ENCODE data around the gene RTP5. TPM values are rescaled to one million over a fixed set of nuclear protein-coding genes. Genes with fewer than 3 reads are reported as not detected.
A peak's percentile ranks its signal among the peaks of the same experiment; 100 is the strongest.

Gene RTP5
- total and polyA plus RNA-seq, 11 donors = not detected

DNA sequence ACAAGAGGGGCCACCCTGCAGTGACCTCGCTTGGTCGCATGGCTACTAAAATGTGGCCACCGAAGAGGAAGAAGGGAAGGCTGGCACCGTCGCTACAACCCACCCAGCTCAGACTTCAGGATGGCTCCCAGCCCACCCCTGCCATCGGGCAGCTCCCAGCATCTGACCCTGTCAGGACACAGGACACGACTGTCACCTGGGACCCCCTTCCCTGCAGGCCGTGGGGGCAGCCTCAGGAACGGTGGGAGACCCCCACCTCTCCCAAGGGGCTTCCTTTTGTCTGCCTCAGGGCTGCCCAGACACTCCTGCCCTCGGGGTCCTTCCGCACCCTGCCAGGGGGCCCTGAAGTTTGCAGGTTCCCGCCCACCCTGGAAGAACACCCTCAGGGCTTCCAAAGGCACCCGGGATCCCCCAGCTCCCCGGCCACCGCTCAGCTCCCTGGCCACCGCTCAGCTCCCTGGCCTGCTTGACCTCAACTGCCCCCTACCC lies 7.7 kb downstream of the RTP5 start:
- ATAC-seq (no peak), DNase-seq (peak in 1 of 5 donors; percentile 57)
- Histone ChIP-seq H3K27ac (no peak overlapping the region), H3K36me3 (no peaks in the 10 kb centered on the region), H3K4me1 (peaks cover 0 to 18% (median 8%) of the 10 kb centered on the region in 12 donors), H3K9me3 (peaks cover 0 to 8% (median 0%) of the 10 kb centered on the region in 12 donors), H3K27me3 (no peaks in the 10 kb centered on the region), H3K4me3 (no peak overlapping the region)
- WGBS, 4 donors = 67 to 78% (median 72%) methylated on average over 11 to 16 of the region's 16 CpGs
- intact Hi-C loops (cut with DNase I) = loop anchor here in 8 of 10 donors (5.0 to 10.0 kb wide), 5 partner anchors 140 to 172 kb away; partner anchors contain the start of genes D2HGDH (in 2 of the 8) and ING5 (in 1 of the 8)
- no peak for TF ChIP-seq POLR2A (IDR thresholded peaks at IDR 0.05)
- TF ChIP-seq, protein P1, sequence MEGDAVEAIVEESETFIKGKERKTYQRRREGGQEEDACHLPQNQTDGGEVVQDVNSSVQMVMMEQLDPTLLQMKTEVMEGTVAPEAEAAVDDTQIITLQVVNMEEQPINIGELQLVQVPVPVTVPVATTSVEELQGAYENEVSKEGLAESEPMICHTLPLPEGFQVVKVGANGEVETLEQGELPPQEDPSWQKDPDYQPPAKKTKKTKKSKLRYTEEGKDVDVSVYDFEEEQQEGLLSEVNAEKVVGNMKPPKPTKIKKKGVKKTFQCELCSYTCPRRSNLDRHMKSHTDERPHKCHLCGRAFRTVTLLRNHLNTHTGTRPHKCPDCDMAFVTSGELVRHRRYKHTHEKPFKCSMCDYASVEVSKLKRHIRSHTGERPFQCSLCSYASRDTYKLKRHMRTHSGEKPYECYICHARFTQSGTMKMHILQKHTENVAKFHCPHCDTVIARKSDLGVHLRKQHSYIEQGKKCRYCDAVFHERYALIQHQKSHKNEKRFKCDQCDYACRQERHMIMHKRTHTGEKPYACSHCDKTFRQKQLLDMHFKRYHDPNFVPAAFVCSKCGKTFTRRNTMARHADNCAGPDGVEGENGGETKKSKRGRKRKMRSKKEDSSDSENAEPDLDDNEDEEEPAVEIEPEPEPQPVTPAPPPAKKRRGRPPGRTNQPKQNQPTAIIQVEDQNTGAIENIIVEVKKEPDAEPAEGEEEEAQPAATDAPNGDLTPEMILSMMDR (IDR thresholded peaks at IDR 0.05) = no peak

DNA sequence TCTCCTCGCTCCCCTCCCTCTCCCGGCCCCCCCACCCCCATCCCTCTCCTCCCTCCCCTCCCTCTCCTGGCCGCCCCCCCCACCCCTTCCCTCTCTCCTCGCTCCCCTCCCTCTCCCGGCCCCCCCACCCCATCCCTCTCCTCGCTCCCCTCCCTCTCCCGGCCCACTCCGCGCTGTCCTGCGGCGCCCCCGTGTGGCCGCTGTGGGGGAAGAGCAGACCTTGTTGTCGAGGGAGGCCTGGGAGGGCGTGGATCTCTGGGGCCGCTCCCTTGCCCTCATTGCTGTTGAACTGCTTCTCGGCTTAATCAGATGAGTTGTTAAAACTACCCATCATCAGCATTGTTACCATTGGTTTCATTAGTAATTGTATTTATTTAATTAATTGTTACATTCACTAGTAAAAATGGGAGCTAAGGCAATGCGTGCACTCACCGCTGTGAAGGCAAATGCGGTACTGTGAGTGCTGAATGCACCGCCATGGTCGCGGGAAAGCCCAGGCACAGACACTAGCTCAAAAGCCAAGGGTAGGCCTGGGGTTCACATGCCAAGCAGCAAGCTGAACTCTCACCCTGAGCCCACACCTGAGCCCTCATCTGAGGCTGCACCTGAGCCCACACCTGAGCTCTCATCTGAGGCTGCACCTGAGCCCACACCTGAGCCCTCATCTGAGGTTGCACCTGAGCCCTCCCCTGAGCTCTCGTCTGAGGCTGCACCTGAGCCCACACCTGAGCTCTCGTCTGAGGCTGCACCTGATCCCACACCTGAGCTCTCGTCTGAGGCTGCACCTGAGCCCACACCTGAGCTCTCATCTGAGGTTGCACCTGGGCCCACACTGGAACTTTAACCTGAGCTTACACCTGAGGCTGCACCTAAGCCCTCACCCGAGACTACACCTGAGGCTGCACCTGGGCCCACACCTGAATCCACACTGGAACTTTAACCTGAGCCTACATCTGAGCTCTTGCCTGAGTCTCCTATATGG lies 8.8 kb downstream of the RTP5 start:
- 31 to 48% (median 34%) methylated on average over 13 to 27 of the region's 27 CpGs for WGBS, 4 donors
- peak; percentile 62 to 86 (median 71) for DNase-seq
- Histone ChIP-seq H3K4me3 (no peak overlapping the region), H3K9me3 (peaks cover 0 to 8% (median 0%) of the 10 kb centered on the region in 12 donors), H3K27me3 (no peaks in the 10 kb centered on the region), H3K27ac (no peak overlapping the region), H3K4me1 (peaks cover 0 to 28% (median 13%) of the 10 kb centered on the region in 12 donors), H3K36me3 (no peaks in the 10 kb centered on the region)
- ATAC-seq = peak in 3 of 4 donors; percentile 17 to 42 (median 24)
- TF ChIP-seq, protein P1 (IDR thresholded peaks at IDR 0.05) = peak; percentile 51 to 72 (median 66)
- no peak for TF ChIP-seq POLR2A (IDR thresholded peaks at IDR 0.05)
- intact Hi-C loops (cut with DNase I) = loop anchor here in 8 of 10 donors (5.0 to 10.0 kb wide), 5 partner anchors 141 to 173 kb away; partner anchors contain the start of genes D2HGDH (in 2 of the 8) and ING5 (in 1 of the 8)

DNA sequence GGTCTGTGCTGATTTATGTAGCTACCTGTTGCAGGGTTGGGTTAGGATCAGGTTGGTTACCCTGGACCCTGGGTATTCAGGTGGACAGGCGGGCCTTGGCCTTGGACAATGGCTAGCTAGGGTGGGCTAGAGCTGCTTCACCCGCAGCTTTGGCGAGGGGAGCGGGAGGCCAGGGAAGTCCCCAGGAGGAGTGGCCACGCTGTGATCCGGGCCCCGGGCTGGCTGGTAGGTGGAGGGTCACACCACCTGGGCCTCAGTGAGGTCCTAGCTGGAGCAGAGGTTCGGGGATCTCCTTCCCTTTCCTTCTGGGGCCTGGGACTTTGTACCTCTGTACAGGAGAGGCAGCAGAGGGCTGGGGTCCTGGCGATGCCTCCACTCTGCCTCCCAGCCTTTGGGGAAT lies 9.8 kb downstream of the RTP5 start:
- 77 to 90% (median 83%) methylated on average over 3 to 9 of the region's 9 CpGs for WGBS, 4 donors
- DNase-seq = peak in 1 of 5 donors; percentile 54
- H3K27me3 ChIP-seq = no peaks in the 10 kb centered on the region

More for the DNA sequence above, 9.8 kb downstream of the RTP5 start:
- peaks cover 0 to 8% (median 0%) of the 10 kb centered on the region in 12 donors for H3K9me3 ChIP-seq
- no peak overlapping the region for H3K4me3 ChIP-seq
- no peak overlapping the region for H3K27ac ChIP-seq
- peaks cover 0 to 28% (median 13%) of the 10 kb centered on the region in 12 donors for H3K4me1 ChIP-seq
- no peak for ATAC-seq
- H3K36me3 ChIP-seq = no peaks in the 10 kb centered on the region
- intact Hi-C loops (cut with DNase I) = loop anchor here in 8 of 10 donors (5.0 to 10.0 kb wide), 5 partner anchors 142 to 175 kb away; partner anchors contain the start of genes D2HGDH (in 2 of the 8) and ING5 (in 1 of the 8)
- TF ChIP-seq, protein P1 (IDR thresholded peaks at IDR 0.05) = no peak
- TF ChIP-seq POLR2A (IDR thresholded peaks at IDR 0.05) = no peak

All from heart left ventricle (tissue), 16 donors.